Embryonic facial prominence (tissue), 1 donor: ENCODE data around the gene PRPH2.
A peak's percentile ranks its signal among the peaks of the same experiment; 100 is the strongest.
"Not testable (repeated sequence)": the region's sequence is repeated elsewhere in the genome, so short reads cannot be mapped to it uniquely, and the experiment has no call there.

ENCODE experiments used
- DNase-seq: peaks from one replicate; pipeline ENCODE4 v3.0.0-alpha.2; 2016; ENCODE audit errors: extremely low spot score

Gene PRPH2

DNA sequence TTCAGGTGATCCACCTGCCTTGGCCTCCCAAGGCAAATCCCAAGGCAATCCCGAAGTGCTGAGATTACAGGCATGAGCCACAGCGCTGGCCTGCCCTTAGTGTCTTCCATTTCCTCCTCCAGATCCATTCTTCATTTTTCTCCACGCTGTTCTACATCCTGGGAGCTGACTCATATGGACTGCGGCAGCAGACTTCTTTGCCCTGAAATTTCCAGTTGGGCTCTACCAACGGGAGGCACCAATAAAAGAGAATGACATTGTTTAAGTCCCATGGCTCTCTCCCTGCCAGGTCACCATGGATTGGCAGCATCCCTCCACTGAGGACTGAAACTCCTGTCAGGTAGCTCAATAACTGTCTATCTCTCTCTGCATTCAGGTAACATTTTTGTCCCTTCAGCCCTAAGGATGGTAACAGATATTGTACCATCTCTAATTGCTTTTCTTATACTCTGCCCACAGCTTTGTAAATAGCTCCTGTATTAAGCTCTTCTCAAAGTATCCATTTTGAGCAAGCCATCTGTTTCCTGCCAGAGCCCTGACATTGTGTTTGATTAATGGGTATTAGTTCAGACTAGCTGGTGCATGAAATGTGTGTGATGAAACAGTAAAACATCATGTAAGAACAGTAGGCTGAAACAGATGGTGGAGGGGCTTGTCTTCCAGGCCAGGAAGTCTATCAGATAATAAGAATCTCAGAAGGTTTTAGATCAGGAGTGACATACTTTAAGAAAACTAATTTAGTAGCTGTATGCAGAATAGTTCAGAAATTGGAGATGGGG lies 19.9 kb upstream of the PRPH2 start:
- peak; percentile 9 for DNase-seq

DNA sequence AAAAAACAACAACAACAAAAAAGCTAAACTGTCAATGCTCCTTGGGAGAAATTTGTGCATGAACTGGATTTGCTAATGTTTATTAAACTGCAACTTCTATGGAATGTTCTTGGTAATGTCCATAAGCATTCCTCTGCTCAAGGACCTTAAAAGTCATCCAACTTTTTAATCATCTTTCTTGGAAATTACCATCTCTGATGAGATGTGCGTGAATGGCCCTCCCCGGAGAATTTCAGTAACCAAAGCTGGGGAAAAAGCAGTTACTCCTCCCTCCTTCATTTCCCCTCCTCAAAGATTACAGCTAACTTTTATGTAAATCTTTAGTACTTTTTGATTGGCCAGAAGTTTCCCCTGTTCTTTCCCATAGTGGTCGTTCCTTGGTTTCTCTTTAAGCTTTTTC lies 18.3 kb upstream of the PRPH2 start:
- no peak for DNase-seq

- no peak for DNase-seq
These were observed 13.6 kb upstream of the PRPH2 start for GRCh38 chr6:42735976-42736375.

- DNase-seq: not testable (repeated sequence)
These were observed 11.6 kb upstream of the PRPH2 start for GRCh38 chr6:42733867-42734481.

DNA sequence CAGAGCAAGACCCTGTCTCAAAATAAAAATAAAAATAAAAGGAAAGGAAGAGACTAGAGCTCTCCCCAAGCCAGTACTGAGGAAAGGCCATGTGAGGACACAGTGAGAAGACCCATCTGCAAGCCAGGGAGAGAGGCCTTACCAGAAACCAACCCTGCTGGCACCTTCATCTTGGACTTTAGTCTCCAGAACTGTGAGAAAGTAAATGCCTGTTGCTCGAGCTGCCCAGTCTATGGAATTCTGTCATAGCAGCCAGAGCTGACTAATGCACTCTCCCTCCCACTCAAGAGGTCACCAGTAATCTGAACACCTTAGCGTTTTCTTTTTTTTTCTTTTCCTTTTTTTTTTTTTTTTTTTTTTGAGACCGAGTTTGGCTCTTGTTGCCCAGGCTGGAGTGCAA lies 7.3 kb upstream of the PRPH2 start:
- DNase-seq: no peak

DNA sequence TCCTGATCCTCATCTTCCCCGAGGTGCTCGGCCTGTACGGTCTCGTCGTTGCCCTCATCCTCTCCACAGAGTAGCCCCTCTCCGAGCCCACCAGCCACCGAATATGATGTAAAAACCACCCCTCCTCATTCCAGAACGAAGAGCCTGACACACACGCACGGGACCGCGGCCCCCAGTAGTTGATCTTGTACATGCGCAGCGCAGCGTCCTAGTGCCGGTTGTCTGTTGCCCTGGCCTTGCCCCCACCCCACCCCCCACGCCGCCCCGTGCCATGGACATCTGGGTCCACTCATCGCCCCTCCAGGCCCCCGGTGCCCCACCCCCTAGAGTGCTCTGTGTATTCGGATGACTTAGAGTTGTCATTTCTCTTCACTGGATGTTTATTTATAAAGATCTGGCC lies 5.2 kb upstream of the PRPH2 start:
- DNase-seq: no peak

DNA sequence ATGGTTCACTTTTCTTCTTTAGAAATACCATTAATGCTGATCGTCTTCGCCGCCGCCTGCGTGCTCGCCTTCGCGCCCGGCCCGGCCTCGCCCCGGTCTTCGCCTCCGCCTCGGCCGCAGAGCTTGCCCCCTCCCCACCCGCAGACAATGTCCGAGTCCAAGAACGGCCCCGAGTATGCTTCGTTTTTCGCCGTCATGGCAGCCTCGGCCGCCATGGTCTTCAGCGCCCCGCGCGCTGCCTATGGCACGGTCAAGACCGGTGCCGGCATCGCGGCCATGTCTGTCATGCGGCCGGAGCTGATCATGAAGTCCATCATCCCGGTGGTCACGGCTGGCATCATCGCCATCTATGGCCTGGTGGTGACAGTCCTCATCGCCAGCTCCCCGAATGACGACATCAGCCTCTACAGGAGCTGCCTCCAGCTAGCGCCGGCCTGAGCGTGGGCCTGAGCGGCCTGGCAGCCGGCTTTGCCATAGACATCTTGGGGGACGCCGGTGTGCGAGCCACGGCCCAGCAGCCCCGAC lies 4.8 kb upstream of the PRPH2 start:
- DNase-seq: no peak

DNA sequence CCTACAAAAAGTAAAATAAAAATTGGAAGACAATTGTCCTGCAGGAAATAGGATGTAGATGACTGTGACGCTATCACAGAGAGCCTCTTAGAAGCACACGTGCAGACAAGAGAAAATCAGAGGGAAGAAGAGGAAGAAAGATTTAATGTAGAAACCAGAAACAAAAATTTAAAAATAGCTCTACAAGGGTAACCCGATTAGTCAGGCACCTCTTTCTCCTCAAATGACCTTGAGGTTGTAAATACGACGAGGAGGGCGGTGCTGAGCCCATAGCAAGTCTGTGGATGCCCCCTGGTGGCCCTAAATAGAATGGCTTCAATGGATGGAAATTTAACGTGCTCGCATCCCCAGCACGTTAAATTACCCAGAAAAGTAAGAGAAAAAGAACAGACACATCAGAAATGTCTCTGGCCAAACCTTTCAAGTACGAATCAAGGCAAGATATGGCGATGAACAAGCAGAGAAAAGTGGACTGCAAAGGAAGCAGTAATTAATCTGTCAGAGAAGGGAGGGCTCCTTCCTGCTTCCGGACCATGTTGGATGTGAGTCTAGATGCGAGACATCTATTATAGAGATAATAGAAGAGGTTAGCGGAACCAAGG lies 4.2 kb upstream of the PRPH2 start:
- peak; percentile 71 for DNase-seq

- DNase-seq: no peak
These were observed 3.6 kb upstream of the PRPH2 start for GRCh38 chr6:42726026-42726425.

DNA sequence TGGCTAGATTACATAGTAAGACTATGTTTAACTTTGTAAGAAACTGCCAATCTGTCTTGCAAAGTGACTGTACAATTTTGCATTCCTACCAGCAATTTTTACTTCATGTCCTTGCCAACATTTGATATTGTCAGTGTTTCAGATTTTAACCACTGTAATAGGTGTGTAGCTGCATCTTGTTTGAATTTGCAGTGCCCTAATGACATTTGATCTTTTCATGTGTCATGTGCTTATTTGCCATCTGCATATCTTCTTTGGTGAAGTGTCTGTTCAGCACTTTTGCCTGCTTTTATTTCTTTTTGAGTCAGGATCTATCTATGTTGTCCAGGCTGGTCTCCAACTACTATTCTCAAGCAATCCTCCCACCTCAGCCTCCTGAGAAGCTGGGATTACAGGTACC lies 2.4 kb upstream of the PRPH2 start:
- no peak for DNase-seq

DNA sequence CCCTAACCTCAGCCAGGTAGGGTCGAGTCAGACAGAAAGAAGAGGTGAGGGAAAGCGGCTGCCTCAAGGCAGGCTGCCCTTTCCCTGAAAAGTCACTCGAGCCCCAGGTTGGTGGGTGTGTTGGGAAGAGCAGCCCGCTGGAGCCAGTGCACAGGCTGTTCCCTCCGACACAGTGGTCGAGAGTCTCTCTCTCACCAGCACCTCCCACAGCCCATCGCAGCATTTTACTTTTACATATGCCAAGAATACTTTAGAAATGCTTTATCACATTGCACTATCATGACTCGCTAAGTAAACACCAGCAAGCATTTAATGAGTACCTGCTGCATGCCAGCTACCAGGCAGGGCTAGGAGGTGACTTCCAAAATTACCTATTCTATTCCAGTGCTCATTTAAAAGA lies 1.7 kb downstream of the PRPH2 start:
- DNase-seq: no peak

GRCh38 chr6:42715871-42716270 lies 6.5 kb downstream of the PRPH2 start:
- DNase-seq: no peak

DNA sequence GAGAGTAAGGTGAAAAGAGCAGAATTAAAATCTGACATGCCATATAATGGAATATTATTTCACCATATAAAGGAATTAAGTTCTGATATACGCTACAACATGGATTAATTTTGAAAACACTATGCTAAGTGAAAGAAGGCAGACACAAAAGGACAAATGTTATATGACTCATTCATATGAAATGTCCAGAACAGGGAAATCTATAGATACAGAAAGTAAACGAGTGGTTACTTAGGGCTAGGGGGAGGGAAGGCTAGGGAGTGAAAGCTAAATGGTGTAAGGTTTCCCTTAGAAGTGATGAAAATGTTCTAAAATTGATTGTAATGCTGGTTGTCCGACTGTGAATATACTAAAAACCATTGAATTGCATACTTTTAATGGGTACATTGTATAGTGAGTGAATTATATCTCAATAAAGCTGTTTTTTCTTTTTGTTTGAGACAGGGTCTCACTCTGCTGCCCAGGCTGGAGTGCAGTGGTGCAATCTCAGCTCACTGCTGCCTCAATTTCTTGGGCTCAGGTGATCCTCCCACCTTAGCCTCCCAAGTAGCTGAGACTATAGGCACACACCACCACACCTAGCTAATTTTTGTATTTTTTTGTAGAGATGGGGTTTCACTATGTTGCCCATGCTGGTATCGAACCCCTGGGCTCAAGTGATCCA lies 8.2 kb downstream of the PRPH2 start:
- DNase-seq: no peak

DNA sequence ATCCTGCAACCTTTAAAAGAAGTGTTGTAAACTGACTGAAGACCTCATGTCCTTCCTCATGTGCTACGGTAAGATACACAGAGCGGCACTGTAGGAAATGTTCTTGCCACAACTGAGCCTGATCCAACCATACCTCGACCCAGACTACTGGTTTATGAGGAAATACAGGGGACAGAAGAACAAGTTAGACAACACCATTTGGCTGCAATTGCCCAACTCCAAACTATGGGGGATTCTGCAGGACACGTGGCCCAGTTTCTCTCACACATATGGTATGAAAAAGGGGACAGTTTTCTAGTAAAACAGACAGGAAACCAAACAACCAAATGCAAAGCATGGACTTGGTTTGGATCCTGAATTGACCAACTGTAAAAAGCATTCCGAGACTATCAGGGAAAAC lies 10.5 kb downstream of the PRPH2 start:
- no peak for DNase-seq

- DNase-seq: no peak
These were observed 12.1 kb downstream of the PRPH2 start for GRCh38 chr6:42710316-42710715.

DNA sequence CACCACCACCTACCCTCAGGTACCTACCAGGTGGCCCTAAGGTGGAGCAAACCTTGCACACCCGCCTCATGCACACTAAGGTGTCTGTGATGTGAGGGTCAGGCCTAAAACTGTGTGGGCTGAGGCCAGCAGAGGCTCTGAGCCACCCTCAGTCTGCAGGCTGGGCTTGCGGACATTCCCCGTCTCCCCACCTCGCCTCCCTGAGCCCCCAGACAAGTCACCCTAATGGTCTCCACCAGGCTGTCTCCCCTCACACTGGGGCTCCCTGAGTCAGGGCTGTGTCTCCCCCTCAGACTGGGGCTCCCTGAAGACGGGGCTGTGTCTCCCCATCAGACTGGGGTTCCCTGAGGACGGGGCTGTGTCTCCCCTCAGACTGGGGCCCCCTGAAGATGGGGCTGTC lies 12.5 kb downstream of the PRPH2 start:
- no peak for DNase-seq

- no peak for DNase-seq
These were observed 14.3 kb downstream of the PRPH2 start for GRCh38 chr6:42708096-42708495.

DNA sequence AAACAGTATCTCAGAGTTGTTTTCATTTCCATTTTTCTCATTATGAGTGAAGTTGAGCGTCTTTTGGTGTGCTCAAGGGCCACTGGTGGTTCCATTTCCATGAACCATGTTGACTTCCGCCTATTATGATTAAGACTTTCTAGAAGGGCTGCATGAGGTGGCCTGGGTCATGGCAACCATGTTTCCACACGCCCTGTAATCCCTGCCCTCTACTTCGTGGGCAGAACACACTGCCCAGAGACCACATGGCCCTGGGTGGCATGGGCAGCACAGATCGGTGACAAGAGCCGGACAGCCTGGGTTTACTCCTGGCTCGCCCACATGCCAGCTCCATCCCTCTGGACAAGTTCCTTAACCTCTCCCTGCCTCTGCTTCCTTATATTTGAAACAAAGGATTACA lies 14.8 kb downstream of the PRPH2 start:
- no peak for DNase-seq

DNA sequence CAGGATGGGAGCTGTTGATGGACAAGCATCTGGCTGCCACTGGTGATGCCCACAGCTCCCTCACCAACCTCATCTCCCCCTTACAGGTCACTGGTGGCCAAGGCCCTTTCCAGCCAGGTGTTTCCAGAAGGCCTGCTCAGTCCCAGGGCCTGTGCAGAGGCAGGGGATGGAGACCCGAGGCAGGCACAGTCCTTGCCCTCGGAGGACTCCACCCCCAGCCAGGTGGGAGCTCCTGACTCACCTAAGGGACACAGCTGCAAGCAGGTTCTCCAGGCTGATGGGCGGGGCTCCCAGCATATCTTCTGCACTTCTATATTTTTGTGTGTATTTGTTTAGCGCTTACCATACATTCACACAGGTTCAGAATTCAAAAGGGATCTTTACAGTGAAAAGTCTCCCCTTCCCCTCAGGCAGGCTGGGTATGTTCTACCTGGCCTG lies 17.4 kb downstream of the PRPH2 start:
- no peak for DNase-seq

DNA sequence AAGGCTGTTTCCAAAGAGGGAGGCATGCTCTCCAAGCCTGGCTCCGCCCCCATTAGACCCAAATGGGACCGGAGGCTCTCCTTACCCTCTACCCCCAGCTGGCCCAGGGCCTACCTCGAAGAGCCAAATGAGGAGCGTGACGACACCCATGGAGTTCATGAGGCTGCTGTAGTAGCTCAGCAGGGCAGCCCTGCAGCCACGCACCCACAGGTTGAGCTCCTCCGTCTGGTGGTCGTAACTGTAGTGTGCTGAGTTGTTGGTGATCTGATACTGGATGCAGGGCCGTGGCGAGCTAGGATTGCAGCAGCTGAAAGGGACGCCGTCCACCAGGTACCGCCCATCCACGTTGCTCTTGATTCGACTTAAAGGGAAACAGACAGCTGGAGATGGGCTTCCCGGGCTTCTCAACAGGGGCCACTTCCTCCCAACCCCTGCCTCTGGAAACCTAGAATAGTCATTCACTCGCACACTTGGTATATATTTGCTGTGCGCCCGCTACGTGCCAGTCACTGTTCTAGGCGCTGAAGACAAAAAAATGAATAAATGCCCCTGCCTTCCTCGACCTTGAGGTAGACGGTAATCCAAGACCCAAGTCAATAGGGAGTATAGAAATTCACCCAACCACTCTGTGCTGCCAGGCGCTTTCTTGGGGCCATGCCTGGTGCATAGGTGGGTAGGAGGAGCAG lies 18.0 kb downstream of the PRPH2 start:
- peak; percentile 15 for DNase-seq

GRCh38 chr6:42702786-42703185 lies 19.6 kb downstream of the PRPH2 start:
- DNase-seq: not testable (repeated sequence)

GRCh38 chr6:42702200-42702599 lies 20.2 kb downstream of the PRPH2 start:
- DNase-seq: no peak
